Keratinocyte (primary cell): ENCODE measurements around the gene GFY.
A peak's percentile ranks its signal among the peaks of the same experiment; 100 is the strongest.

Source experiments
- EZH2 ChIP-seq: IDR thresholded peaks from one replicate; pipeline ENCODE4 v1.6.1; 2012; ENCODE audit warnings: inconsistent platforms, mild to moderate bottlenecking, low read length, moderate library complexity
- TF ChIP-seq, protein P1 (sequence below), 3 experiments: IDR thresholded peaks in 1 of 3; conservative IDR thresholded peaks in 1 of 3; optimal IDR thresholded peaks in 1 of 3; 2 replicates in 2 of 3; 3 replicates in 1 of 3; pipeline versions ENCODE3 to v1.5.1; 2011; ENCODE audit warnings: low read length in 3 of 3, mild to moderate bottlenecking in 3 of 3, moderate library complexity in 2 of 3, control low read depth in 1 of 3, inconsistent platforms in 1 of 3; ENCODE audit not compliant: insufficient read depth in 2 of 3; ENCODE audit errors: extremely low read depth in 1 of 3

DNA sequence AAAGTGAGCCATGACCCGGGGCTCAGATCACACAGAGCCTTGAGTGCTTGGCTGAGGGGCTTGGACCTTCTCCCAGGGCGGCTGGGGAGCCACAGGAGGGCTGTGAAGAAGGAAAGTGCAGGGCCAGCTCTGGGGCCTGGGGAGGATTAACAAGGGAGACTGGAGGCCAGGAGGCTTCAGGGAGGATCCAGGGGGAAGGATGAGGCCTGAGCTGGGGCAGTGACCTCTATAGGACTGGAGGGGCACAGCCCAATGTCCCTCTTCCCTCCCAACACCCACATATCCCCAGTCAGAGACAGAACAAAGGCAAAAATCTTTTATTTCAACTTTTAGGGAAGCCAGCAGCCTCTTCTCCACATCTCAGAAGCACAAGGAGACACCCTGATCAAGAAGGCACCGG is 20.8 kb downstream of the GFY start:
- TF ChIP-seq, protein P1, sequence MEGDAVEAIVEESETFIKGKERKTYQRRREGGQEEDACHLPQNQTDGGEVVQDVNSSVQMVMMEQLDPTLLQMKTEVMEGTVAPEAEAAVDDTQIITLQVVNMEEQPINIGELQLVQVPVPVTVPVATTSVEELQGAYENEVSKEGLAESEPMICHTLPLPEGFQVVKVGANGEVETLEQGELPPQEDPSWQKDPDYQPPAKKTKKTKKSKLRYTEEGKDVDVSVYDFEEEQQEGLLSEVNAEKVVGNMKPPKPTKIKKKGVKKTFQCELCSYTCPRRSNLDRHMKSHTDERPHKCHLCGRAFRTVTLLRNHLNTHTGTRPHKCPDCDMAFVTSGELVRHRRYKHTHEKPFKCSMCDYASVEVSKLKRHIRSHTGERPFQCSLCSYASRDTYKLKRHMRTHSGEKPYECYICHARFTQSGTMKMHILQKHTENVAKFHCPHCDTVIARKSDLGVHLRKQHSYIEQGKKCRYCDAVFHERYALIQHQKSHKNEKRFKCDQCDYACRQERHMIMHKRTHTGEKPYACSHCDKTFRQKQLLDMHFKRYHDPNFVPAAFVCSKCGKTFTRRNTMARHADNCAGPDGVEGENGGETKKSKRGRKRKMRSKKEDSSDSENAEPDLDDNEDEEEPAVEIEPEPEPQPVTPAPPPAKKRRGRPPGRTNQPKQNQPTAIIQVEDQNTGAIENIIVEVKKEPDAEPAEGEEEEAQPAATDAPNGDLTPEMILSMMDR (optimal IDR thresholded peaks at IDR 0.05 in 1 of 3, IDR thresholded peaks at IDR 0.05 in 1 of 3, conservative IDR thresholded peaks at IDR 0.05 in 1 of 3; ENCODE audit: extremely low read depth in 1 of 3, insufficient read depth in 2 of 3, low read length in 3 of 3) = peak in 1 of 3 experiments; percentile 14
- no peak for TF ChIP-seq EZH2
